GM18508 (cell line): ENCODE data around the gene LMNA.
"Not testable (repeated sequence)": the region's sequence is repeated elsewhere in the genome, so short reads cannot be mapped to it uniquely, and the experiment has no call there.

Experiments used
- ATAC-seq: cut with Tn5 transposase; IDR thresholded peaks from one replicate; pipeline ENCODE4 v1.9.1; 2021; ENCODE audit warnings: moderate number of reproducible peaks; ENCODE audit not compliant: insufficient read depth, unreplicated experiment

Gene LMNA

GRCh38 chr1:156119503-156120209, 5.1 kb downstream of the LMNA start:
- no peak for ATAC-seq

- ATAC-seq: no peak
These were observed 5.8 kb downstream of the LMNA start for GRCh38 chr1:156120318-156120717.

DNA sequence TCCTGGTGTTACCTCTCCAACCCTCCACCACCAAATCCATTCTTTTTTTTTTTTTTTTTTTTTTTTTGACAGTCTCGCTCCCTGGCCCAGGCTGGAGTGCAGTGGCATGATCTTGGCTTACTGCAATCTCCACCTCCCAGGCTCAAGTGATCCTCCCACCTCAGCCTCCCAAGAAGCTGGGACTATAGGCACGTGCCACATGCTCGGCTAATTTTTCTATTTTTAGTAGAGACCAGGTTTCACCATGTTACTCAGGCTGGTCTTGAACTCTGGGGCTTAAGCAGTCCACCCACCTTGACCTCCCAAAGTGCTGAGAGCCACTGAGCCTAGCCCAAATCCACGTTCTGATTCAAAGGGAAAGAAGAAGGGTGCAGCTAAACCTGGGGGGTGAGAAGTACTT, 6.5 kb downstream of the LMNA start:
- not testable (repeated sequence) for ATAC-seq

DNA sequence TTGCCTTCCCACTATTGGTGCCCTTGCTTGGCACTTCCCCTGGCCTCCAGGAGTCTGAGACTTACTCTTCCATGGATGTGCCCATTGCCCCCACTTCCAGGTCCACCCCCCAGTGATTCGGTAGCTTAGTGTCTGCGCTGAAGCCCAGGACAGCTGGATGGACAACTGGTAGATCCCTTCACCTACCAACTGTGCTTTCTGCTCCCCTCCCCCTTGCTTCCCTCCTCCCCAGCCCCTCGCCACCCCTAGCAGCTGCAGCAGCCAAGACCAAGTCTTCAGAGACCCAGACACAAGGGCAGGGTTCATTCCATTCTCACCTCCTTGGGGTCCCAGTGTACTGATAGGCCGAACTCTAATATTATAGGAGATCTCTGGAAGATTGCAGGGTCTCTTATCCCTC, 6.9 kb downstream of the LMNA start:
- no peak for ATAC-seq

DNA sequence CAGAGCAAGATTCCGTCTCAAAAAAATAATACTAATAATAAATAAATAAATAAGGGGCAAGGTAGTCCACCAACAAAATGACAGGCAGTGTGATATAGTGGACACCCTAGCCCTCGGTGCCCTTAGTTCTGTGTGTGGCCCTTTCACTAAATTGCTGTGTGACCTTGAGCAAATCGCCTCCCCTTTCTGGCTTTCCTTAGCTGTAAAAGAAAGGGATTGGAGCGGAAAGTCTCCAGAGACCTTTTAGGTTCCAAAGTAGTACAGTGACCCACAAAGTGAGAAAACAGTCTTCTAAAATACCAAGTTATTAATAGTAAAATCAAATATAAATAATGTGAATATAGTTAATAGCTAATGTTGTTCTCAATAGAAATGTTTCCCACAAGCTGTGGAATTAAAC, 7.6 kb downstream of the LMNA start:
- no peak for ATAC-seq

- ATAC-seq: no peak
These were observed 8.2 kb downstream of the LMNA start for GRCh38 chr1:156122519-156123355.

DNA sequence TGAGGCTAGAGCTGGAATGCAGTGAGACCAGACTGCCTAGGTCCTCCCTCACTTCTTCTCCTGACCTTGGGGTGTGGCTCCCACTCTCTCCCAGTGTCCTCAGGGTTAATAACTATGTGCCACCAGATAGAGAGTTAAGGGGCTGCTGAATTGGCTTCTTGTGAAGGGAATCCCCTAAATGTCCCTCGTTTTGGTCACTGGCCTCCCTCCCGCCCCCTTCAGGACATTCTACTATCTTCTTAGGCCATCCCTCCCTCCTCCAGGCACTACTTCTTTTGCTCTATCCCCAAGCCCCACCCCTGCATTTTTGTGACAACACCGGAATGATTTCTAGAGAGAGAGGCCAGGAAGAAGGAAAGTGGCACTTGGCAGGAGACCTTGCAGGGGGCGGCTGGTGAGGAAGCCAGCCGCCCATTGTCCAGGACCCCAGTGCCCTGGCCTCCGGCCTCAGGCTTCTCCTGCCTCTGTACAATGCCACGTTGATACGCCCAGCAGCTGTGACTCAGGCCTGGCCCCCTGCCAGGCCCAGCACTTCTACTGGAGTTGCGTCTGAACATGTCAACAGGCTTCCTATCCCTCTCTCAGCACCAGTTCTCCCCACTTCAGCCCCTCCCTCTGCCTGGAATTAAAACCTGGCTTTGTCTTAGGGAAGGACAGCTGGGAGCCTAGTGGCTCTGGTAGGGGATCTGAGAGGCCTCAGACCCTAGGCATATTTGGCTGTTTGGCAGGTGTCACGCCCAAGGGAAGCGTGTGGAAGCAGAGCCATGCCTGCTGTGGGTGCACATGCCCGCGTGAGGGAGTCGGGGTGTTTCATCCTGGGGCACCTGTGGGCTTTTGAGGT, 9.1 kb downstream of the LMNA start:
- ATAC-seq: no peak

GRCh38 chr1:156124557-156125483, 10.3 kb downstream of the LMNA start:
- ATAC-seq: no peak

GRCh38 chr1:156125544-156125943, 11.0 kb downstream of the LMNA start:
- not testable (repeated sequence) for ATAC-seq

DNA sequence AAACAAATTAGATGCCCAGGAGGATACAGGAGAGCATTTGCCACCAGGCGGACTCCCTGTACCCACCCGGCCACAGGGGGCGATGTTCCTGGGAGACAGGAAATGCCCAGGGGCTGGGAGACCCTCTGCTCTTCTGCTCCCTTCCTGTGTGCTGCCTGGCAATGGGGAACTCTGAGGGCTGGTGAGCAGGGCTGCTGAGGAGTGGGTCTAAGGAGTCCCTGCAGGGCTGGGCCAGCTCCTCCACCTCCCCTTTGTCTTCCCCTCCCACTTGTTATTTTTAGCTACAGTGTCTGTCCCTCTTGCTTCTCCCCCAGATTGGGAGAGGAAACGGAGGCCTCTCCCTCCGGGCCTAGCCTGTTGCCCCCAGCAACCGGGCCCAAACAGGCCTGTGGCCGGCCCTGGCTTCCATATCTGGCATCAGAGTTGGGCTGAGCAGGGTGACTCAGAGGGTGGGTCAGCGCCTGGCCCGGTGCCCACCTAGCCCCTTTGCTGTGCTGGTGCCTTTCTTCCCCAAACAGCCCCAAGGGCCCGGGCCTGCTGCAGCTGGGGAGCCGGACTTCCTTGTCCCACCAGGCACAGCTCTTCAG, 11.6 kb downstream of the LMNA start:
- ATAC-seq: no peak

GRCh38 chr1:156126630-156127534, 12.4 kb downstream of the LMNA start:
- no peak for ATAC-seq

GRCh38 chr1:156128308-156128653, 13.8 kb downstream of the LMNA start:
- no peak for ATAC-seq

- ATAC-seq: no peak
These were observed 14.4 kb downstream of the LMNA start for GRCh38 chr1:156128654-156129597.

GRCh38 chr1:156129687-156130577, 15.4 kb downstream of the LMNA start:
- ATAC-seq: no peak

DNA sequence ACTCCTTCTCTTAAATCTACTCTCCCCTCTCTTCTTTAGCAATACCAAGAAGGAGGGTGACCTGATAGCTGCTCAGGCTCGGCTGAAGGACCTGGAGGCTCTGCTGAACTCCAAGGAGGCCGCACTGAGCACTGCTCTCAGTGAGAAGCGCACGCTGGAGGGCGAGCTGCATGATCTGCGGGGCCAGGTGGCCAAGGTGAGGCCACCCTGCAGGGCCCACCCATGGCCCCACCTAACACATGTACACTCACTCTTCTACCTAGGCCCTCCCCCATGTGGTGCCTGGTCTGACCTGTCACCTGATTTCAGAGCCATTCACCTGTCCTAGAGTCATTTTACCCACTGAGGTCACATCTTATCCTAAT, 16.0 kb downstream of the LMNA start:
- ATAC-seq: no peak

- no peak for ATAC-seq
These were observed 20.4 kb downstream of the LMNA start for GRCh38 chr1:156134716-156135435.
